WTC11 (cell line): Measurements from ENCODE around the gene FOXI1. TPM values are rescaled to one million over a fixed set of nuclear protein-coding genes. Genes with fewer than 3 reads are reported as not detected.

Source experiments
- ATAC-seq: fragments of 200-7000 bp; cut with Tn5 transposase; 2 replicates; pipeline ENCODE4 v1.10.0; 2021; ENCODE audit warnings: mild to moderate bottlenecking, moderate library complexity
- CTCF ChIA-PET: fragments of 300-600 bp; sonication (Branson Sonifier 250); formaldehyde crosslinking; loops from one replicate; lab custom pipeline; 2021; ENCODE audit warnings: antibody characterized with exemption; lab: Charles Lee
- POLR2A ChIA-PET: fragments of 350-600 bp; sonication (Branson Sonifier 250); formaldehyde crosslinking; loops from one replicate; lab custom pipeline; 2021; ENCODE audit warnings: antibody characterized with exemption; lab: Charles Lee
- DNase-seq: peaks from one replicate; pipeline ENCODE4 v3.0.0; 2021; ENCODE audit warnings: low spot score
- H3K27ac Mint-ChIP-seq: 2 replicates; pipeline ENCODE4 v1.8.0; 2021; ENCODE audit warnings: mixed read lengths
- H3K27me3 Mint-ChIP-seq: 2 replicates; pipeline ENCODE4 v1.8.0; 2021; ENCODE audit warnings: low read depth, mild to moderate bottlenecking, moderate library complexity, mixed read lengths
- H3K36me3 Mint-ChIP-seq: 2 replicates; pipeline ENCODE4 v1.8.0; 2021; ENCODE audit warnings: mixed read lengths
- H3K4me1 Mint-ChIP-seq: 2 replicates; pipeline ENCODE4 v1.8.0; 2022; ENCODE audit warnings: mixed read lengths
- H3K4me3 Mint-ChIP-seq: 2 replicates; pipeline ENCODE4 v1.8.0; 2021; ENCODE audit warnings: mild to moderate bottlenecking, moderate library complexity, mixed read lengths
- H3K9me3 Mint-ChIP-seq: 2 replicates; pipeline ENCODE4 v1.8.0; 2021; ENCODE audit warnings: mixed read lengths
- ATF1 ChIP-seq: sonication (generic); formaldehyde crosslinking; IDR thresholded peaks from 2 replicates; pipeline ENCODE4 v1.8.1; 2023; ENCODE audit warnings: mild to moderate bottlenecking, moderate library complexity, missing genetic modification reagents
- ATF6 ChIP-seq: sonication (generic); formaldehyde crosslinking; IDR thresholded peaks from 2 replicates; pipeline ENCODE4 v1.8.1; 2023; ENCODE audit warnings: mild to moderate bottlenecking, missing genetic modification reagents
- CDX4 ChIP-seq: fragments of 250-450 bp; sonication (Bioruptor Pico); IDR thresholded peaks from 2 replicates; pipeline ENCODE4 v1.9.0; 2021; ENCODE audit warnings: moderate library complexity, mild to moderate bottlenecking, inconsistent platforms, borderline replicate concordance
- ERG ChIP-seq: fragments of 250-450 bp; sonication (Bioruptor Pico); IDR thresholded peaks from 2 replicates; pipeline ENCODE4 v1.8.0; 2021; ENCODE audit warnings: mild to moderate bottlenecking
- ESRRA ChIP-seq: sonication (generic); formaldehyde crosslinking; IDR thresholded peaks from 2 replicates; pipeline ENCODE4 v1.8.1; 2022; ENCODE audit warnings: mild to moderate bottlenecking, missing genetic modification reagents, borderline replicate concordance
- FOXP1 ChIP-seq: sonication (generic); formaldehyde crosslinking; IDR thresholded peaks from 2 replicates; pipeline ENCODE4 v1.8.0; 2022; ENCODE audit warnings: missing genetic modification reagents, mild to moderate bottlenecking, moderate library complexity, borderline replicate concordance
- HMGA2 ChIP-seq: fragments of 250-450 bp; sonication (Bioruptor Pico); IDR thresholded peaks from 2 replicates; pipeline ENCODE4 v1.4.0; 2021; ENCODE audit warnings: mild to moderate bottlenecking, moderate library complexity
- HMGXB4 ChIP-seq: sonication (generic); formaldehyde crosslinking; IDR thresholded peaks from 2 replicates; pipeline ENCODE4 v1.8.1; 2023; ENCODE audit warnings: mild to moderate bottlenecking, moderate library complexity, missing genetic modification reagents
- KAT7 ChIP-seq: sonication (generic); formaldehyde crosslinking; IDR thresholded peaks from 2 replicates; pipeline ENCODE4 v1.8.1; 2023; ENCODE audit warnings: missing genetic modification reagents, mild to moderate bottlenecking, borderline replicate concordance
- NFYB ChIP-seq: sonication (generic); formaldehyde crosslinking; conservative IDR thresholded peaks from 2 replicates; pipeline ENCODE4 v1.8.0; 2022; ENCODE audit warnings: low read depth, missing genetic modification reagents
- PREB ChIP-seq: sonication (generic); formaldehyde crosslinking; IDR thresholded peaks from 2 replicates; pipeline ENCODE4 v1.8.1; 2022; ENCODE audit warnings: mild to moderate bottlenecking, missing genetic modification reagents, moderate library complexity, borderline replicate concordance
- SMAD3 ChIP-seq: sonication (generic); formaldehyde crosslinking; IDR thresholded peaks from 2 replicates; pipeline ENCODE4 v1.8.0; 2022; ENCODE audit warnings: missing genetic modification reagents, mild to moderate bottlenecking, borderline replicate concordance
- SP1 ChIP-seq: sonication (generic); formaldehyde crosslinking; conservative IDR thresholded peaks from 2 replicates; pipeline ENCODE4 v1.8.1; 2022; ENCODE audit warnings: missing genetic modification reagents
- TEAD4 ChIP-seq: sonication (generic); formaldehyde crosslinking; IDR thresholded peaks from 2 replicates; pipeline ENCODE4 v1.8.0; 2022; ENCODE audit warnings: mild to moderate bottlenecking, missing genetic modification reagents
- USF1 ChIP-seq: sonication (generic); formaldehyde crosslinking; IDR thresholded peaks from 2 replicates; pipeline ENCODE4 v1.8.0; 2022; ENCODE audit warnings: mild to moderate bottlenecking, missing genetic modification reagents
- ZNF121 ChIP-seq: sonication (generic); formaldehyde crosslinking; IDR thresholded peaks from 2 replicates; pipeline ENCODE4 v1.8.0; 2023; ENCODE audit warnings: missing genetic modification reagents
- ZNF232 ChIP-seq: sonication (generic); formaldehyde crosslinking; IDR thresholded peaks from 2 replicates; pipeline ENCODE4 v1.8.0; 2022; ENCODE audit warnings: mild to moderate bottlenecking, missing genetic modification reagents
- ZNF281 ChIP-seq: sonication (generic); formaldehyde crosslinking; IDR thresholded peaks from 2 replicates; pipeline ENCODE4 v1.8.0; 2023; ENCODE audit warnings: mild to moderate bottlenecking, missing genetic modification reagents
- ZNF317 ChIP-seq: sonication (generic); formaldehyde crosslinking; IDR thresholded peaks from 2 replicates; pipeline ENCODE4 v1.8.1; 2023; ENCODE audit warnings: low read depth, mild to moderate bottlenecking, moderate library complexity, missing genetic modification reagents, borderline replicate concordance
- total RNA-seq: library from RNA; stranded (reverse); gene quantifications from 3 replicates; pipeline ENCODE4 v1.2.3, GENCODE V29; 2021

The FOXI1 gene
- total RNA-seq, 1 experiment from 2014 or later = not detected

- ChIA-PET CTCF (interaction anchor here (1.3 to 4.0 kb wide), 4 partner anchors 81 to 113 kb away, joined by 4 to 60 read pairs (median 6); no protein-coding TSS in a partner anchor), POLR2A (no interaction called here)
- H3K4me1 Mint-ChIP-seq = peaks cover 3% of the 10 kb centered on the region; the same call in 1 of the 2 replicates
- H3K4me3 Mint-ChIP-seq = no peak overlapping the region
- ATAC-seq = no peak
- H3K9me3 Mint-ChIP-seq = peaks cover 7% of the 10 kb centered on the region
- peaks cover 17% of the 10 kb centered on the region for H3K27me3 Mint-ChIP-seq
- TF ChIP-seq ATF1 (CRISPR knock-in tag) (no peak), SP1 (CRISPR knock-in tag) (no peak)
- TF ChIP-seq, all 79 proteins: peak for 0
- no peak for DNase-seq
- no peak overlapping the region for H3K27ac Mint-ChIP-seq
- peaks cover 5% of the 10 kb centered on the region for H3K36me3 Mint-ChIP-seq
Measured at GRCh38 chr5:170103447-170103846, 2.2 kb upstream of the FOXI1 start.

GRCh38 chr5:170104299-170104698 lies 1.4 kb upstream of the FOXI1 start:
- TF ChIP-seq HMGA2 = no peak
- TF ChIP-seq HMGXB4 (CRISPR knock-in tag) = no peak
- TF ChIP-seq ZNF281 (CRISPR knock-in tag) = no peak
- no peak for TF ChIP-seq ZNF121 (CRISPR knock-in tag)
- no peak for TF ChIP-seq KAT7
- TF ChIP-seq ERG (CRISPR knock-in tag) = no peak
- no peak for TF ChIP-seq PREB (CRISPR knock-in tag)
- no peak for TF ChIP-seq NFYB
- no peak for TF ChIP-seq ZNF232 (CRISPR knock-in tag)
- no peak for TF ChIP-seq USF1 (CRISPR knock-in tag)
- no peak for TF ChIP-seq FOXP1 (CRISPR knock-in tag)
- no peak for TF ChIP-seq ATF6
- TF ChIP-seq ESRRA (CRISPR knock-in tag) = no peak
- no peak for TF ChIP-seq TEAD4
- no peak for TF ChIP-seq SMAD3 (CRISPR knock-in tag)
- no peak for TF ChIP-seq CDX4
- no peak for TF ChIP-seq ZNF317 (CRISPR knock-in tag)
- ChIA-PET CTCF (interaction anchor here (0.8 to 1.3 kb wide), 4 partner anchors 9 to 112 kb away, joined by 3 to 5 read pairs (median 4); no protein-coding TSS in a partner anchor), POLR2A (no interaction called here)
- no peak overlapping the region for H3K4me3 Mint-ChIP-seq
- H3K9me3 Mint-ChIP-seq = peaks cover 2% of the 10 kb centered on the region
- peaks cover 7% of the 10 kb centered on the region for H3K4me1 Mint-ChIP-seq
- H3K27me3 Mint-ChIP-seq = peaks cover 22% of the 10 kb centered on the region
- ATAC-seq (no peak), DNase-seq (no peak)
- H3K27ac Mint-ChIP-seq = no peak overlapping the region
- peaks cover 1% of the 10 kb centered on the region for H3K36me3 Mint-ChIP-seq
